ENCODE measurements around the gene CPNE4. TPM values are rescaled to one million over a fixed set of nuclear protein-coding genes. Genes with fewer than 3 reads are reported as not detected.

The CPNE4 gene
- total RNA-seq, 1 experiment from 2014 or later, result 0.41 TPM

DNA sequence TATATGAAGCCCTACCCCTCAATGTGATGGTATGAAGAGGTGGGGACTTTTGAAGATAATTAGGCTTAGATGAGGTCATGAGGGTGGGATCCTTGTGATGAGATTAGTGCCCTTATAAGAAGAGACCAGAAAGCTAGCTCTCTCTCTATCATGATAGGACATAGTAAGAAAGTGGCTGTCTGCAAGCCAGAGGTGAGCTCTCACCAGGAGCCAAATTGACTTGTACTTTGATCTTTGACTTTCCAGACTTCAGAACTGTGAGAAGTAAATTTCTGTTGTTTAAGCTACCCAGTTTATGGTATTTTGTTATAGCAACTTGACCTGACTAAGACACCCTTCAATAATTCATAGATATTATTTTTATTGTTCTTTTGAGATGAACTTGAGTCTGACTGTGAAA lies 502.2 kb downstream of the CPNE4 start:
- Histone ChIP-seq H3K9me3 (no peaks in the 10 kb centered on the region), H3K4me1 (no peaks in the 10 kb centered on the region), H3K27me3 (replicated peaks; ENCODE audit: control insufficient read depth, insufficient read depth, low read length) (no peaks in the 10 kb centered on the region), H3K36me3 (ENCODE audit: control insufficient read depth, insufficient read depth, low read length) (no peaks in the 10 kb centered on the region), H3K4me3 (ENCODE audit: low read depth, low read length) (no peak overlapping the region)
- TF ChIP-seq, protein P1, sequence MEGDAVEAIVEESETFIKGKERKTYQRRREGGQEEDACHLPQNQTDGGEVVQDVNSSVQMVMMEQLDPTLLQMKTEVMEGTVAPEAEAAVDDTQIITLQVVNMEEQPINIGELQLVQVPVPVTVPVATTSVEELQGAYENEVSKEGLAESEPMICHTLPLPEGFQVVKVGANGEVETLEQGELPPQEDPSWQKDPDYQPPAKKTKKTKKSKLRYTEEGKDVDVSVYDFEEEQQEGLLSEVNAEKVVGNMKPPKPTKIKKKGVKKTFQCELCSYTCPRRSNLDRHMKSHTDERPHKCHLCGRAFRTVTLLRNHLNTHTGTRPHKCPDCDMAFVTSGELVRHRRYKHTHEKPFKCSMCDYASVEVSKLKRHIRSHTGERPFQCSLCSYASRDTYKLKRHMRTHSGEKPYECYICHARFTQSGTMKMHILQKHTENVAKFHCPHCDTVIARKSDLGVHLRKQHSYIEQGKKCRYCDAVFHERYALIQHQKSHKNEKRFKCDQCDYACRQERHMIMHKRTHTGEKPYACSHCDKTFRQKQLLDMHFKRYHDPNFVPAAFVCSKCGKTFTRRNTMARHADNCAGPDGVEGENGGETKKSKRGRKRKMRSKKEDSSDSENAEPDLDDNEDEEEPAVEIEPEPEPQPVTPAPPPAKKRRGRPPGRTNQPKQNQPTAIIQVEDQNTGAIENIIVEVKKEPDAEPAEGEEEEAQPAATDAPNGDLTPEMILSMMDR (IDR thresholded peaks at IDR 0.05; ENCODE audit: insufficient read depth in 1 of 2, low read depth in 1 of 2, low read length in 1 of 2, severe bottlenecking in 1 of 2, unreplicated experiment in 1 of 2), result no peak
- intact Hi-C loops (cut with micrococcal nuclease; ENCODE audit: unreplicated experiment), result no loop called here
- Mint-ChIP-seq H3K27ac (ENCODE audit: unreplicated experiment) (no peak overlapping the region), H3K4me3 (ENCODE audit: unreplicated experiment) (no peak overlapping the region), H3K9me3 (ENCODE audit: unreplicated experiment) (no peaks in the 10 kb centered on the region), H3K27me3 (ENCODE audit: insufficient read depth, unreplicated experiment) (peaks cover 9% of the 10 kb centered on the region), H3K4me1 (ENCODE audit: low read depth, unreplicated experiment) (no peaks in the 10 kb centered on the region), H3K36me3 (ENCODE audit: insufficient read depth, unreplicated experiment) (no peaks in the 10 kb centered on the region)
- ChIA-PET CTCF (no interaction called here), POLR2A (no interaction called here)
- no TSS peak for BruUV-seq (replicated peaks)
- DNase-seq, result no peak

DNA sequence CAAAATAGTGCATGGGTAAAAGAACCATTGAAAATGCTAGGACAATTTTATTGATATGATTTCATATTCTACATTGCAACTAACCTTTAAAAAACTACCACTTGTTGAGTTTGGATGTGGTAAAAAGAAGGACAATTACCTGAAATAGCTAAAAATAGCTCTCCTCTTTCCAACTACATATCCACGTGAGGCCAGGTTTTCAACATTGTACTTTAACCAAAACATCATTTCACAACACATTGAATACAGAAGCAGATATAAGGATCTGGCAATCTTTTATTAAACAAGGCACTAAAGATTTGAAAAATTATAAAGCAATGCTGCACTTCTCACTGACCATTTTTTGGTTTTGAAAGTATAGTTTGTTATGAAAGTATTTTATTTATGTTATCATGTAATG lies 504.0 kb downstream of the CPNE4 start:
- Histone ChIP-seq H3K9me3 (no peaks in the 10 kb centered on the region), H3K27me3 (replicated peaks; ENCODE audit: control insufficient read depth, insufficient read depth, low read length) (no peaks in the 10 kb centered on the region), H3K4me1 (no peaks in the 10 kb centered on the region), H3K4me3 (ENCODE audit: low read depth, low read length) (no peak overlapping the region), H3K36me3 (ENCODE audit: control insufficient read depth, insufficient read depth, low read length) (no peaks in the 10 kb centered on the region)
- H3K9me3 Mint-ChIP-seq (ENCODE audit: unreplicated experiment), result no peaks in the 10 kb centered on the region
- no peaks in the 10 kb centered on the region for H3K36me3 Mint-ChIP-seq (ENCODE audit: insufficient read depth, unreplicated experiment)
- TF ChIP-seq, protein P1 (IDR thresholded peaks at IDR 0.05; ENCODE audit: insufficient read depth in 1 of 2, low read depth in 1 of 2, low read length in 1 of 2, severe bottlenecking in 1 of 2, unreplicated experiment in 1 of 2), result no peak
- no TSS peak for BruUV-seq (replicated peaks)
- ChIA-PET POLR2A (no interaction called here), CTCF (no interaction called here)
- H3K4me3 Mint-ChIP-seq (ENCODE audit: unreplicated experiment), result no peak overlapping the region
- H3K27ac Mint-ChIP-seq (ENCODE audit: unreplicated experiment), result no peak overlapping the region
- no peak for DNase-seq
- H3K4me1 Mint-ChIP-seq (ENCODE audit: low read depth, unreplicated experiment), result no peaks in the 10 kb centered on the region
- intact Hi-C loops (cut with micrococcal nuclease; ENCODE audit: unreplicated experiment), result no loop called here
- H3K27me3 Mint-ChIP-seq (ENCODE audit: insufficient read depth, unreplicated experiment), result peaks cover 9% of the 10 kb centered on the region

DNA sequence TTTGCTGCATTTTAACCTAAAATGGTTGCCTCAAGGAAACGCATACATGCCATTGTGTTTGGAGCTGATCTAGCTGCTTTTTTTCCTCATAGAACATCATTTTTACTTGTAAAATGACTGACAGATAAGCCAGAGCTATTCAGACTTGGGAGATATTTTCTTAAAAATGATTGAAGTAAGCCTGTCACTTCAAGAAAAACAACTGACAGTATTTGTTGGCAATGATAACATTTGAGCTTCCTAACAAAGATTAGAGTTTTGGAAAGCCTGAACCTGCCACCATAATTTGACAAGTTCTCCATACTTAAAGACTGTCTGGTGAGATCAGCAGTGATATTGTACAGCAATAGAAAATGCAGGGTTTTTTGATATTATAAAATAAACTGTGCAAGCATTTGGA lies 504.4 kb downstream of the CPNE4 start:
- ChIA-PET CTCF (no interaction called here), POLR2A (no interaction called here)
- intact Hi-C loops (cut with micrococcal nuclease; ENCODE audit: unreplicated experiment), result no loop called here
- Mint-ChIP-seq H3K27ac (ENCODE audit: unreplicated experiment) (no peak overlapping the region), H3K36me3 (ENCODE audit: insufficient read depth, unreplicated experiment) (no peaks in the 10 kb centered on the region), H3K9me3 (ENCODE audit: unreplicated experiment) (no peaks in the 10 kb centered on the region), H3K4me3 (ENCODE audit: unreplicated experiment) (no peak overlapping the region), H3K27me3 (ENCODE audit: insufficient read depth, unreplicated experiment) (peaks cover 9% of the 10 kb centered on the region), H3K4me1 (ENCODE audit: low read depth, unreplicated experiment) (no peaks in the 10 kb centered on the region)
- BruUV-seq (replicated peaks), result no TSS peak
- no peak for DNase-seq
- H3K4me3 ChIP-seq (ENCODE audit: low read depth, low read length), result no peak overlapping the region
- no peaks in the 10 kb centered on the region for H3K36me3 ChIP-seq (ENCODE audit: control insufficient read depth, insufficient read depth, low read length)
- H3K4me1 ChIP-seq, result no peaks in the 10 kb centered on the region
- H3K27me3 ChIP-seq (replicated peaks; ENCODE audit: control insufficient read depth, insufficient read depth, low read length), result no peaks in the 10 kb centered on the region
- no peaks in the 10 kb centered on the region for H3K9me3 ChIP-seq
- TF ChIP-seq, protein P1 (IDR thresholded peaks at IDR 0.05; ENCODE audit: insufficient read depth in 1 of 2, low read depth in 1 of 2, low read length in 1 of 2, severe bottlenecking in 1 of 2, unreplicated experiment in 1 of 2), result no peak
